ENCODE data around the gene GNG3.
"Not testable (repeated sequence)": the region's sequence is repeated elsewhere in the genome, so short reads cannot be mapped to it uniquely, and the experiment has no call there.

The GNG3 gene

GRCh38 chr11:62669420-62670161, 37.9 kb upstream of the GNG3 start:
- DNase-seq (ENCODE audit: low read depth) = no peak
- no peak for TF ChIP-seq CTCF (IDR thresholded peaks at IDR 0.05; ENCODE audit: low read depth, low read length, missing control alignments)
- H3K4me3 ChIP-seq (ENCODE audit: low read depth, low read length) = no peak overlapping the region

- peak overlapping the region; percentile 88 for H3K4me3 ChIP-seq (ENCODE audit: low read depth, low read length)
- no peak for DNase-seq (ENCODE audit: low read depth)
- TF ChIP-seq CTCF (IDR thresholded peaks at IDR 0.05; ENCODE audit: low read depth, low read length, missing control alignments) = no peak
These were observed 36.3 kb upstream of the GNG3 start for GRCh38 chr11:62671236-62671607.

GRCh38 chr11:62671608-62672389, 35.7 kb upstream of the GNG3 start, which contains the start of the genes LBHD1 and UQCC3:
TSS of gene LBHD1 (minus strand) at chr11:62672267. CDS start at chr11:62670031, 2,236 bp downstream.
TSS of gene UQCC3 (plus strand) at chr11:62671673. CDS start at chr11:62671746, 73 bp downstream.
- TF ChIP-seq CTCF (IDR thresholded peaks at IDR 0.05; ENCODE audit: low read depth, low read length, missing control alignments) = no peak
- peak within 1 kb of the TSS; percentile 88 for H3K4me3 ChIP-seq (ENCODE audit: low read depth, low read length)
- DNase-seq (ENCODE audit: low read depth) = peak; percentile 76

- no peak for DNase-seq (ENCODE audit: low read depth)
- no peak overlapping the region for H3K4me3 ChIP-seq (ENCODE audit: low read depth, low read length)
- TF ChIP-seq CTCF (IDR thresholded peaks at IDR 0.05; ENCODE audit: low read depth, low read length, missing control alignments) = no peak
These were observed 34.3 kb upstream of the GNG3 start for GRCh38 chr11:62673196-62673525.

- not testable (repeated sequence) for H3K4me3 ChIP-seq (ENCODE audit: low read depth, low read length); DNase-seq (ENCODE audit: low read depth)
These were observed 32.1 kb upstream of the GNG3 start for GRCh38 chr11:62675415-62675814.

GRCh38 chr11:62676698-62677097, 30.8 kb upstream of the GNG3 start:
- H3K4me3 ChIP-seq (ENCODE audit: low read depth, low read length) = no peak overlapping the region
- no peak for TF ChIP-seq CTCF (IDR thresholded peaks at IDR 0.05; ENCODE audit: low read depth, low read length, missing control alignments)
- DNase-seq (ENCODE audit: low read depth) = no peak

- no peak for DNase-seq (ENCODE audit: low read depth)
- no peak overlapping the region for H3K4me3 ChIP-seq (ENCODE audit: low read depth, low read length)
- no peak for TF ChIP-seq CTCF (IDR thresholded peaks at IDR 0.05; ENCODE audit: low read depth, low read length, missing control alignments)
These were observed 30.3 kb upstream of the GNG3 start for GRCh38 chr11:62677156-62677555.

Measured in GM12864 (cell line).